NOMO-1 treated with DMSO at 0.1 percent for 48 hours (cell line): Measurements from ENCODE around the gene PACS1.

Source experiments
- DNase-seq: peaks from one replicate; lab custom pipeline; 2025; ENCODE audit not compliant: unreplicated experiment; lab: John Stamatoyannopoulos, UW

Gene PACS1

DNA sequence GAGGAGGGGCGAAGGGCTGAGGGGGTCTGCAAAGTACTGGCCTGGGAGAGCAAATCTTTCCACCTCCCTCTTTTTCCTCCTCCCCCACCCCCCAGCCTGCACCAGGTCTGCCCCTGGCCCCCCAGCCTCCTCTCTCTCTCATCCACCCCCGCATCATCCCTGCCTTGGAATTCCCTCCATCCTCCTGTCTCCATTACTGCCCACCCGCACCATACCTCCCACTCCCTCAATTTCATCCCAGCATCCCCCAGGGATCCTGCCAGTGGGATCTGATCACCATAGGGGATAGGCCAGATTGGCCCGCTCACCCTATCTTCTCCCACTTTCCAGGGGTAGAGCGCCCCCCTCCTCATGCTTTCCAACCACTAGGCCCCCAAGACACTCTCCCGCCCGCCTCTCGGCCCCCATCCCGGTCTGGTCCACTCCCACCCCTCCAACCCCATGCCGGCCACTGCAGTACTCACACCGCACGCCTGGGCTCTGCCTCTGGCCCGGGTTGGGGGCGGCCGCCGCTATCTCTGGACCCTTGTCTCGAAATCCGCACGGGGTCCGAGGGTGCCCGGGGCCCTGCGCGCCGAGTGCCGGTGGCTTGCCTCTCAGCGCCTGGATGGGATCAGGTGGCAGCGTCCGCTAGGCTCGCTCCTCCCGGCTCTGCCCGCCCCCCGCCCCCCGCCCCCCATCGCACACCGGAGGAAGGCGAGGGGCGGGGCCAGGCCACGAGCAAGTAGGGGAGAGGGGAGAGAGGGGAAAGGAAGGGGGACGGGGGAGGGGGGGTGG, 21.3 kb upstream of the PACS1 start, which contains the start of gene GAL3ST3:
GAL3ST3 (minus strand) TSS at position 615 of the 777 bp plus-strand sequence. CDS start 3,746 bp downstream, outside the sequence.
- no peak for DNase-seq

DNA sequence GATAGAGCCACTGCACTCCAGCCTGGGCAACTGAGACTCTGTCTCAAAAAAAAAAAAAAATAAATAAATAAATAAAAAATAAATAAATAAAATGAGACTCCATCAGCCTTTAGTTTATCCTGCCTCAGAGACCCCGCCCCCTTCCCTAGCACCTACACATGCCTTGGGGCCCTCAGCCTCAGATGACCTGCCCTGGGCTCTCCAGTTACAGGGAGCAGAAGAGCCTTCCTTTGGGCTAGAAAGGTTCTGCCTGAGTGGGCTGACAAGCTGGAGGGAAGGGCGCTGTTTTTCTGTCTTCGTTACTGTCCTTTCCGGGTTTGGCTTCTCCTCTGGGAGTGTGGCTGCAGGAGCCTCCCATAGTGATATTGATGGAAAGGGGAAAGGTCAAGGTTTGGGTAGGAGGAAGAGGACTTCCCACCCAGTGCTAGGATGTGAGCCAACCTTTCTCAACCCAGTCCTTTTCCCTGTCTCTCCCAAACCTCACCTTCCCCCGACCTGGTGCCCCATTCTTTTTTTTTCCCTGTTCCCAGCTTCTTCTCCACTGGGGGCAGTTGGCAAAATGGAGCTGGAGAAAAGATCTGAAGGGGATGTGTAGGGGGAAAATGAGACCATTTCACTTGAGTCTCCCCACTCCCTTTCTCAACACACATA, 19.4 kb upstream of the PACS1 start:
- DNase-seq = no peak

DNA sequence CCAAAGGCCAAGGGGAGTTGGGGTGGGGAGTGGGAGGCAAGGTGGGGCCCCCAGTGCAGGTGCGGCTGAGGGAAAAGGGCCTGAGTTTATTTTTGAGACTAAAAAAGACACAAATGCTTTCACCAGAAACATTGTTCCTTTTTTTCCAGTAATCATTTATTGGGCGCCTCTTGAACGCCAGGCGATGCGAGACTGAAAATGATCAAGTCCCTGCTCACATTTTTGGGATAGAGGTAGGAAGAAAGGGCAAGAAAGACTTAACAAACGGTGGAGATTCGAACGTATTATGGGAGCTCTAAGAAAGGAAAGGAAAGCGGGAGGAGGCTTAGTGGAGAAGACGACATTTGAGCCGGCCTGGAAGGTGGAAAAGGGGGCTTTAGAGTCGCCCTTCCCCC, 18.7 kb upstream of the PACS1 start:
- DNase-seq = peak; percentile 35

DNA sequence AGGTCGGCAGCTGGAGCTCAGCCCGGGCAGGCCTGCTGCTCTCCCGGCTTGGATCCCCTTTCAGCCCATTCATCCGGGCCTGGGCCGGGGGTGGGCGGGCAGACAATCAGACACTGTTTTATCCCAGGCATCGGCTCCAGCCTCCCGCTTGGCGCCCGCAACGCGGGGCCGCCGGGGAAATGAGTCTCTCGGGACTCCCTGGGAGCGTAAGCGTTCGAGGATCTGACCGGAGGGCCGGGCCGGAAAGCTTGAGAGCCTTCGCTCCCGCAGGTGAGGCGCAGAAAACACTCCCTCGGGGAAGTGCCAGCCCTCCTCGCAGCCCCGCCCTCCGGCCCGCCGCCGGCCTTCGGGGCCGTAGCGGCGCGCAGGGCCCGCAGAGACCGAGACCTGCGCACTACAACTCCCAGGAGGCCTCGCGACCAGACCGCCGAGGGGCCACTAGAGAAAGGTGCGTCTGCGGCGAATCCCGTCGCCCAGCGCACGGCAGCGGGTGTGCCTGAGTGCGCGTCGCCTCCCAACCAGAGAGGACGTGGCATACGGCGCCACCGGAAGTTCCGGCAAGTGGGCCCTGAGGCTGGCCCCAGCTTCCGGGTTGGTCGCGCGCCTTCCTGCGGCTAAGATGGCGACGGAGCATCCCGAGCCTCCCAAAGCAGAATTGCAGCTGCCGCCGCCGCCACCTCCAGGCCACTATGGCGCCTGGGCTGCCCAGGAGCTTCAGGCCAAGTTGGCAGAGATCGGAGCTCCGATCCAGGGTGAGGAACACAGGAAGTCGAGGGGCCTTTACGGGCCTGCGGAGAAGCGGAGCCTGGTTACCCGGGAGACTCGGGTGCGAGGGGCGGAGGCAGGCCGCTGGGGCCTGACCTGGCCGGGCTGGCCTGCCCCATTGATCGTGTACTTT, 18.1 kb upstream of the PACS1 start, which contains the start of gene SF3B2:
SF3B2 (plus strand) TSS at position 599 of the 898 bp plus-strand sequence; CDS start at position 620, 21 bp downstream.
- DNase-seq = peak; percentile 98

DNA sequence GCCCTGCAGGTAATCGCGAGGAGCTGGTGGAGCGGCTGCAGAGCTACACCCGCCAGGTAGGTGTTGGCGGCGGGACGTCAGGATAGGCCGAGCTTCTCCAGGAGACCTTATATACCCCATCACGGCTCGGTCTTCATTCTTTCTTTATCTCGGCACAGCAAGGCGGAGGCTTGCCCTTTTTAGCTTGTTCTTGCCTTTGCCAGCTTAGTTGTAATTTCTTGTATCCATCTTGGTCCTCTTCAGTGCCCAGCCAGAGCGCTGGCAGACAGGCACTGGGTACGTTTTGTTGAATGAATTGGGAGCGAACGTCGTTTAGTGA, 17.4 kb upstream of the PACS1 start:
- no peak for DNase-seq

DNA sequence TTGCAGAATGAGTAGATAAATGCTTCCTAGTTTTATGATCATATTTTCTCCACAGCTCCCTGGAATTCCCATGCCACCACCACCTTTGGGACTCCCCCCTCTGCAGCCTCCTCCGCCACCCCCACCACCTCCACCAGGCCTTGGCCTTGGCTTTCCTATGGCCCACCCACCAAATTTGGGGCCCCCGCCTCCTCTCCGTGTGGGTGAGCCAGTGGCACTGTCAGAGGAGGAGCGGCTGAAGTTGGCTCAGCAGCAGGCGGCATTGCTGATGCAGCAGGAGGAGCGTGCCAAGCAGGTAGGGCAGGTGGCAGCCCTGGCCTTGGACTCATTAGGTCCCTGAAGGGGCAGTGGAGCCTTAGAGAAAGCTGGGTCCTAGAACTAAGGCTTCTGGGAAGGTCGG, 15.1 kb upstream of the PACS1 start:
- DNase-seq = no peak

DNA sequence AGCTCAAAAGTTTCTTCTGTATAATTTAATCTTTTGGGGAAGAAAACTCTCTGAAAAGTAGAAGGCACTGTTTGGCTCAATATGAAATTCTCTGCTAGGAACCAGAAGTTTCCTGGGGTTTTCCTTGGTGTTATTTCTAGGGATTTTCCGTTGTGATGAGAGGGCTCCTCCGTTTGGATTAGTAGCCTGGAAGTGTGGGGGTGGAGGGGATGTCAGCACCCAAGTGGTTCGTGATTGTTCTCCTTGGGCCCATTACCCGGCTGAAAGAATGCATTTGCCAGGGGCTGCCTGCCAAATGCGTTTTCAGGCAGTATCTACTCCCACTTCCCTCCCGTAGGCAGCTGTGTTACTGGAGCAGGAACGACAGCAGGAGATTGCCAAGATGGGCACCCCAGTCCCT, 13.6 kb upstream of the PACS1 start:
- DNase-seq = no peak

DNA sequence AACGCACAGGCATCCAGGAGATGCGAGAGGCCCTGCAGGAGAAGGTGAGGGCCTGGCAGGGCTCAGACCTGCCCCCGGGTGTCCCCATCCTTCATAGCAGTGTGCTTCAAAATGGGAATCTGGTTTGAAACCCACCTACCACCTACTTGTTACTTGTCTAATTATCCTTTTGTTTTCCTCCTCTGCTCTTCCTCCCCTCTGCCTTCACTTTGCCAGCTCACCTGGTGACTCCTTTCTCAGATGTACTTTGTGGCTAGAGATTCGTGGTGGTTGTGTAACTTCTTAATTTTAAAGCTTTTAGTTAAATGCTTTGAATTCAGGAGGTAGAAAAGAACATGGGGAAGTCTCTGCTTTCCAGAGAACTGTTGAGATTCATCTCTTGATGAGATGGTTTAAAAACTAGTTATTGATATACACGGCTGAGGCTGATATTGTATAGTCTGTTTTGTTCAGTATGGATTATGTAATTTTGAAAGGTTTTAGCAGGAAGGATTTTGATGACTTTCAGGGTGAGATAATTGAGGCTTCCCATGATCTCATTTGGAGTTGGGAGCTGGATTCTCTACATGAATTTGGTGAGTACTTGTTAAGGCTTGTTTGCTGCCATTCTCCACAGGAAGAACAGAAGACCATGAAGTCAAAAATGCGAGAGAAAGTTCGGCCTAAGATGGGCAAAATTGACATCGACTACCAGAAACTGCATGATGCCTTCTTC, 9.9 kb upstream of the PACS1 start:
- DNase-seq = no peak

DNA sequence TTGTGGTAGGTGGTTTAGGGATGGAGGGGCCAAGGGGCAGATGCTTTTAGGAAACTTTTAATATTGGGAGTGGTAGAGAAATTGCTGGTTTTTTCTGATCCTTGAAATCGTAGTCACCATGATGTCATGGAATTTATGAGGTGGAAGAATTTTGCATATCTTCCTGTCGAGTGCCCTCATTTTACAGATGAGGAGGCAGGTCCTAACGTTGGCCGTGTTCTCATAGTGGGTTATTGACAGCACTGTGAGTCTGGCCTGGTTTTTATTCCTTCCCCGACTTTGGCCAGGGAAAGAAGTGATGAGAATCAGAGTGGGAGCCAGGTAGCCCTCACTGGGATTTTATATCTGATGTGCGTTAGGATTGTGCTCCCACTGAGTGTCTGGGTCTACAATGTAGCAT, 8.8 kb upstream of the PACS1 start:
- DNase-seq = no peak

DNA sequence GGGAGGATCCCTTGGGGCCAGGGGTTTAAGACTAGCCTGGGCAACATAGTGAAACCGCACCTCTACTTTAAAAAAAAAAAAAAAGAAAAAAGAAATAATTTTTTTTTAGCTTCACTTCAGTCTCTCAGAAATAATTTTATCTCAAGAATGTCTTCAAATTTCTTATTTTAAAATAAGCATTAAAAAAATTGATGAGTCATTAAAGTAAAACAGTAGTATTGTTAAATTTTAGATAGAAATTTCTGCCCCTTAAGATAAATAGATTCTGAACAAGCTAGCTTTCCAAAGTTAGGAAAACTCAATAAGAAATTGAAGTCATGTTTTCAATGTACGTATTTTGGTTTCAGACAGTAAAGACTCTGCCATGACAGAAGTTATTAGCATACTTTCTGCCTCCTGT, 7.7 kb upstream of the PACS1 start:
- no peak for DNase-seq

DNA sequence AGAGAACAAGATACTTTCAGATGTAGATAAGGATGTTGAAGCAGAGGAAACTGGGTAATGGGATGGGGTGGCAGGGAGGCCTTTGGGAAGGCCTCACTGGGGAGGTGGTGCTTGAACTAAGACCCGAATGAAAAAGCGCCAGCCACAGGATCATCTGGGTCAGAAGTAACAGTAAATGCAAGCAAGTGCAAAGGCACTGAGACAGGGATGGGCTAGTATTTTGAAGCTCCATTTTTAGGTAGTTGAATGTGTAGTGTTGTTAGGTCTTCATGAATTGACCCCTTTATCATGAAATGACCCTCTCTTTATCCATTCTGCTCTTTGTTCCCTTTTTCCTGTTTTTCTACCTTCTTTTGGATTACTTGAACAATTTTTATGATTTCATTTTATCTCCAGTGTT, 6.2 kb upstream of the PACS1 start:
- no peak for DNase-seq

DNA sequence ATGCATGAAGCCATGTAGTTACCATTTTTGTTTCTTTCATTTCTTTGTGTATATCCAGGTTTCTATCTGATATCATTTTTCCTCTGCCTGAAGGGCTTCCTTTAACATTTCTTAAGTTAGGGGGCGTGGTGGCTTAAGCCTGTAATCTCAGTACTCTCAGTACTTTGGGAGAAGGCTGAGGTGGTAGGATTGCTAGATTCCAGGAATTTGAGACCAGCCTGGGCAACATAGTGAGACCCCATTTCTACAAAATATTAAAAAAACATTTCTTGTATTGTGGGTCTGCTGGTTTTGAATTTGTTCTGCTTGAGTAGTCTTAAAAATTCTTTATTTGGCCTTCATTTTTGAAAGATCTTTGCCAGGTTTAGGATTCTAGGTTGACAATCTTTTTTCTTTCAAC, 5.5 kb upstream of the PACS1 start:
- DNase-seq = no peak

DNA sequence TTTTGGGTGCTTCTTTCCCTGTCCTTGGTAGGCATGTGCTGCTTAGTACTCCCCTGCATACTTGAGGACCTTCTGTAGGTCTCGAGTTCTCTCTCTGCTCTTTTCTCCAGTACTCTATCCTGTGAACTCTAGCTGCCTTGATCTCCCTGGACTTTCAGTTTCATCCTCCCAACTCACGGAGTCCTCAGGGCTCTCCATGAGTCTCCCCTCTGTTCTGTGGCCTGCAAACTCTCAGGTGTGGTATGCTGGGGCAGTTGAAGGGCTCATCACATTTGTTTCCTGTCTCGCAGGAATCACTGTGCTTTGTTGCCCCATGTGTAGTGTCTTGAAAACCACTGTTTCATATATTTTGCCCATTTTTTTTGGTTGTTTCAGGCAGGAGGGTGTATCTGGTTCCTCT, 3.3 kb upstream of the PACS1 start:
- no peak for DNase-seq

DNA sequence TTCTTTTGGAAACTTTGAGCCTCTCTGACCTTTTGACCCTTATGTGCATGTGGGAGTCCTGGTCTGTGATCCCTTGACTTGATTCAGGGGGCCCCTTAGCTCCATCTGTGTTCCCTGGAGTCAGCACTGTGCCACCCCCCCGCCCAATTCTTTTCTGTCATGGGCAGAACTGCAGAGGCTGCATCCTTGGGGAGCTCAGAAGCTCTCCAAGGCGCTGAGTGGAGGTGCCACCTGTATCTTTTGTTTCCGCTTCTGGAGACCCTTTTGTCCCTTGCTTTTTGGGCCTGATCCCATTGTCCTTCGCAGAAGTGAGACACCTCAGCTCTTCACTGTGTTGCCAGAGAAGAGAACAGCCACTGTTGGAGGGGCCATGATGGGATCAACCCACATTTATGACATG, 2.4 kb upstream of the PACS1 start:
- DNase-seq = no peak

DNA sequence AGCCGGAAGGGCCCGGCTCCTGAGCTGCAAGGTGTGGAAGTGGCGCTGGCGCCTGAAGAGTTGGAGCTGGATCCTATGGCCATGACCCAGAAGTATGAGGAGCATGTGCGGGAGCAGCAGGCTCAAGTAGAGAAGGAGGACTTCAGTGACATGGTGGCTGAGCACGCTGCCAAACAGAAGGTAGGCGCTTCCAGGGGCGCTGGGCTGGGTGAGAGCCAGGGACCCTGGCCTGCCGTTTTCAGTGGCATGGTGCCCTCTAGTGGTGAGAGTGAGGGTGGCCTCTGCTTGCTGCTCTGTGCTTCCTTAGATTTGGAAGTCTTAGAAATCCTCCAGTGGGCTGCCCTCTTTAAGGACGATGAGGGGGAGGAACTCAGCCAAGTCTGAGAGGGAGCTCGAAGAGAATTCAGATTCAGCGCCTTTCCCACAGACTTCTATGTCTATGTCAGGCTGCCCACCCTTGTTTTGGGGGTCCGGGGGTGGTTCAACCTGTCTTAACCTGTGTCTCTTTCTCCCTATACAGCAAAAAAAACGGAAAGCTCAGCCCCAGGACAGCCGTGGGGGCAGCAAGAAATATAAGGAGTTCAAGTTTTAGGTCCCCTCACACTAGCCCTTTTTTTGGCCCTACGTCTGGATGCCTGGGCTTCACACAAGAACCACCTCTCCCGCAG, 1.8 kb upstream of the PACS1 start:
- DNase-seq = peak; percentile 46

DNA sequence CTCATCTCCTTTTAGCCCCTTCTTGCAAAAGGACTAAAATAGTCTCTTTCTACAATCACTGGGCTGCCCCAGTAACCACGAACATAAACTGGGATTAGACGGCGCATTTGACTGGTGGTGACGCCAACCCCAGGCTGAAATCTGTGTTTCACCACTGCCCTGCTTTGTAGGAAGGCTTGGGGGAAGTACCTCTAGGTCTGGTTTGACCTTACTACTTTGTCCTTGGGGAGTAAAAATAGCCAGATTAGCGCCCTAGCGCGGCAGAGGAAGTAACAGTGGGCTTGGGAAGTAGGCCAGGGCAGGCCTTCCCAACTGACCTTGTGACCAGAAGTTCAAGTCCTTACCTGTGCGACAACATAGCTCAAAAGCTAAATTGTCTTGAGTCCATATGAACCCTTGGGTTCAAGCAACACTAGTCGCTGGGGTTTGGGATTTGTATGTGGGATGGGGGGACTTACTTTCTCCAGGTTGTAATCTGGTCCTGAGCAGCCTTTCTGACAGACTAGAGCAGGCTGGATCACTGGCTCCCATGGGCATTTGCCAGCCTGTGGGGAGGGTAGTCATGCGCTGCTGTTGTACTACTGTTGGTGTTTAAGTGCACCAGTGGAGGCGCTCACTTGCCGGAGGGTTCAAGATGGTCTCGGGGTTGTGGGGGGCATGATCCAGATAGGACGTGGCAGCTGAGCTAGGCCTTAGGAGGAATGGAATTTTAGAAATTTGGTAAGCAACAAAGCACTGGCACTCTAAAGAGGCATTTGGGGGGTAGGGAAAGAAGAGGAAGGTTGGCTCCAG, 953 bp upstream of the PACS1 start:
- DNase-seq = peak; percentile 59

DNA sequence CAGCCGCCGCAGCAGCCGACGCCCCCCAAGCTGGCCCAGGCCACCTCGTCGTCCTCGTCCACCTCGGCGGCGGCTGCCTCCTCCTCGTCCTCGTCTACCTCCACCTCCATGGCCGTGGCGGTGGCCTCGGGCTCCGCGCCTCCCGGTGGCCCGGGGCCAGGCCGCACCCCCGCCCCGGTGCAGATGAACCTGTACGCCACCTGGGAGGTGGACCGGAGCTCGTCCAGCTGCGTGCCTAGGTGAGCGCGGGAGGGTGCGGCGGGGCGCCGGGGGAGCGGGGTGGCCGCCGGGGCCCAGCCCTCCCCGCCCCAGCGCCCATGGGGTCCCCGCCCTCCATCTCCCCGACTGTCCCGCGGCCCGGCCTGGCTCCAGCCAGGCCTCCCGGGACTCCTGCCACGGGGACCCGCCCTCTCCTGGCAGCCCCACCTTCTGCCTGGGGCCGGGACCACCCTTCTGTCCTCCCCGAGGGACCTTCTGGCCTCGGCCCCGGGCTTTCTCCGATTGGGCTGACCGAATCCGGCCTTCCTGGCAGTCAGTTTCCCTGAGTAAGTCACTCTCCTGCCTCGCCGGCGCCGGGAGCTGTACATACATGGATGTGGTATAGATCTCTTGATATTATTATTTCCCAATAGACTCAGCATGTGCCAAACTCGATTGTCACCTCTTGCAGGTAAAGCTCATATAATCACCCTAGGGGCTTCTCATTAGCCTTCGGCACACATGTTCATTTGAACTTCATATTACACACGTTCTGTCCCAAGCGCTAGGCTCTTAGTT, 720 bp downstream of the PACS1 start:
- peak; percentile 4 for DNase-seq

DNA sequence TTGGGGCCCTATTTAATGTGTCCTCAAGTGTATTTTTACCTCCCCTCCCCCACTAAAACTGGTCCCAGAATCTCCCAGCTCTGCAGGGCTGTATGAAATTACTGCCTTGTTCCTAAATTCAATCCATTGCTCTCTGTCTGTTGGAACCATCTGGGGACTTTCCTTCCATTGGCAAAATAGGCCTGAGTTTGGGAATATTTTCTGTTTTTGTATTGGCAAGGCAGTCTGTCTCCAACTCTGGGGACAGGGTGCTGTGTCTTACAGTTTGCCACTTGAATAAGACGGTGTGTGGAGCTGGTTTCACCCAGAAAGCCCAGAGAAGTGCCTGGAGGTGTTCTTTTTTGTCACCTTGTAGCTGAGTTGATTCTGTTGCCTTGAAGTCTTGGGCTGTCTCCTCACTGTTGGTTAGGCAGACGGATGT, 1.3 kb downstream of the PACS1 start:
- DNase-seq = no peak

DNA sequence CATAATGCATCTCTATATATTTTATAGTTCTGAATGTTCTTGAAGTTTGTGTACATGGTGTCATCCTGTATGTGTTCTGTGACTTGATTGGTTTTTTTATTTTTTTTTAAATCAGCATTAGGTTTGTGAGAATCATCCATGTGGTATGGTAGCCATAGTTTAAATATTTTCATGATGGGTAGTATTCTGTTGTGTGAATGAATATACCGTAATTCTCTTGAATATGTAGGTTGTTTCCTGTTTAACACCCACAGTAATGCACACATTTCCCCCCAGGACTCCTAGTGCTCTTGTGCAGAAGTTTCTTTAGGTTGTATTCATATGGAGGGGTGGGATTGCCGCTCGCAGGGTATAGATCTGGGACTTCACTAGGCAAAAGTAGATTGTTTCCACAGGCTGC, 2.0 kb downstream of the PACS1 start:
- DNase-seq = no peak
